Measurements from ENCODE around the gene DGKI. TPM values are rescaled to one million over a fixed set of nuclear protein-coding genes. Genes with fewer than 3 reads are reported as not detected.

DGKI gene
- total and polyA plus RNA-seq, 9 of the 15 experiments (the other 6 are each of a cell fraction or from before 2014, with no cell fraction given): 0.11 to 0.54 (median 0.15) TPM; not detected in 5

- Histone ChIP-seq H3K9me3 (replicated peaks; ENCODE audit: control insufficient read depth, insufficient read depth, low read depth, low read length) (no peaks in the 10 kb centered on the region), H3K36me3 (ENCODE audit: control insufficient read depth, insufficient read depth, low read length) (peaks cover 39% of the 10 kb centered on the region; the same call in 2 of the 3 replicates), H3K4me3 (no peak overlapping the region), H2AFZ (ENCODE audit: low read depth, low read length) (no peak overlapping the region), H3K9me1 (ENCODE audit: control insufficient read depth, insufficient read depth, low read length) (no peaks in the 10 kb centered on the region), H3K4me1 (replicated peaks in 1 of 2; ENCODE audit: control insufficient read depth in 2 of 2, insufficient read depth in 2 of 2, low read length in 2 of 2) (peaks cover 5 to 7% of the 10 kb centered on the region in 2 experiments; a peak in 3 of 5 replicates), H3K4me2 (ENCODE audit: insufficient read depth, low read length) (no peak overlapping the region), H4K20me1 (replicated peaks; ENCODE audit: control insufficient read depth, insufficient read depth, low read length) (no peaks in the 10 kb centered on the region), H3K79me2 (ENCODE audit: control insufficient read depth, insufficient read depth, low read length) (no peaks in the 10 kb centered on the region), H3K9ac (ENCODE audit: insufficient read depth in 1 of 2, low read depth in 2 of 2, low read length in 2 of 2) (no peak overlapping the region), H3K27ac (ENCODE audit: extremely low read depth, low read depth, low read length) (no peak overlapping the region), H3K27me3 (ENCODE audit: control insufficient read depth in 2 of 2, insufficient read depth in 2 of 2, low read length in 2 of 2) (no peaks in the 10 kb centered on the region)
- BruUV-seq (replicated peaks): no TSS peak
- ATAC-seq (no peak), FAIRE-seq (no peak), DNase-seq (ENCODE audit: extremely low read depth in 1 of 4, low spot score in 3 of 4) (no peak)
- intact Hi-C loops (cut with micrococcal nuclease) (no loop called here), in situ Hi-C loops (cut with MboI) (no loop called here)
- WGBS (ENCODE audit: insufficient coverage, low coverage, missing lambda C conversion rate): 80% methylated on average over 3 of the region's 3 CpGs
- POLR2A ChIA-PET: no interaction called here
- CTCF ChIA-PET (ENCODE audit: low intra/inter-chr PET ratio): no interaction called here
- TF ChIP-seq TCF15 (CRISPR knock-in tag; IDR thresholded peaks at IDR 0.05): no peak
- no peak for TF ChIP-seq PHF20 (IDR thresholded peaks at IDR 0.05; ENCODE audit: partially characterized antibody)
- no peak for TF ChIP-seq RNF219 (CRISPR knock-in tag; IDR thresholded peaks at IDR 0.05)
- TF ChIP-seq EP400 (IDR thresholded peaks at IDR 0.05): no peak
- no peak for TF ChIP-seq ZNF184 (CRISPR knock-in tag; IDR thresholded peaks at IDR 0.05)
- no peak for TF ChIP-seq SETDB1 (IDR thresholded peaks at IDR 0.05; ENCODE audit: low read length)
- TF ChIP-seq, protein P1, sequence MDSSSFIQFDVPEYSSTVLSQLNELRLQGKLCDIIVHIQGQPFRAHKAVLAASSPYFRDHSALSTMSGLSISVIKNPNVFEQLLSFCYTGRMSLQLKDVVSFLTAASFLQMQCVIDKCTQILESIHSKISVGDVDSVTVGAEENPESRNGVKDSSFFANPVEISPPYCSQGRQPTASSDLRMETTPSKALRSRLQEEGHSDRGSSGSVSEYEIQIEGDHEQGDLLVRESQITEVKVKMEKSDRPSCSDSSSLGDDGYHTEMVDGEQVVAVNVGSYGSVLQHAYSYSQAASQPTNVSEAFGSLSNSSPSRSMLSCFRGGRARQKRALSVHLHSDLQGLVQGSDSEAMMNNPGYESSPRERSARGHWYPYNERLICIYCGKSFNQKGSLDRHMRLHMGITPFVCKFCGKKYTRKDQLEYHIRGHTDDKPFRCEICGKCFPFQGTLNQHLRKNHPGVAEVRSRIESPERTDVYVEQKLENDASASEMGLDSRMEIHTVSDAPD (CRISPR knock-in tag; IDR thresholded peaks at IDR 0.05): no peak
- TF ChIP-seq RBFOX2 (IDR thresholded peaks at IDR 0.05; ENCODE audit: low read depth, low read length): no peak
- TF ChIP-seq FOSL1 (tag; conservative IDR thresholded peaks at IDR 0.05): no peak
- no peak for TF ChIP-seq TBP (optimal IDR thresholded peaks at IDR 0.05; ENCODE audit: low read depth, low read length)
- TF ChIP-seq ZNF146 (CRISPR knock-in tag; IDR thresholded peaks at IDR 0.05; ENCODE audit: unreplicated experiment): no peak
- no peak for TF ChIP-seq NFE2 (IDR thresholded peaks at IDR 0.05; ENCODE audit: low read depth)
- TF ChIP-seq HDAC3 (IDR thresholded peaks at IDR 0.05; ENCODE audit: borderline replicate concordance, partially characterized antibody): no peak
- TF ChIP-seq ZHX1 (conservative IDR thresholded peaks at IDR 0.05; ENCODE audit: low read length): no peak
- TF ChIP-seq SP2 (IDR thresholded peaks at IDR 0.05; ENCODE audit: extremely low read depth, low read depth, low read length, poor library complexity, severe bottlenecking): no peak
- TF ChIP-seq GABPA (tag; conservative IDR thresholded peaks at IDR 0.05; ENCODE audit: low read depth): no peak
- no peak for TF ChIP-seq HDAC8 (tag; IDR thresholded peaks at IDR 0.05)
- no peak for TF ChIP-seq CAMTA2 (CRISPR knock-in tag; conservative IDR thresholded peaks at IDR 0.05)
These were observed 26.8 kb upstream of the DGKI start for GRCh38 chr7:137873524-137873923.
